ENCODE measurements around the gene COL2A1.

Gene COL2A1

GRCh38 chr12:48029491-48030172 is 25.4 kb upstream of the COL2A1 start:
- no peak for DNase-seq

GRCh38 chr12:48028541-48029431 is 24.5 kb upstream of the COL2A1 start:
- no peak for DNase-seq

GRCh38 chr12:48027183-48028002 is 23.1 kb upstream of the COL2A1 start:
- DNase-seq: no peak

- no peak for DNase-seq
Measured at GRCh38 chr12:48026060-48026827, 22.0 kb upstream of the COL2A1 start.

- DNase-seq: no peak
Measured at GRCh38 chr12:48025281-48025680, 21.0 kb upstream of the COL2A1 start.

GRCh38 chr12:48024735-48025134 is 20.5 kb upstream of the COL2A1 start:
- DNase-seq: no peak

- DNase-seq: no peak
Measured at GRCh38 chr12:48023386-48023785, 19.1 kb upstream of the COL2A1 start.

GRCh38 chr12:48022676-48023385 is 18.6 kb upstream of the COL2A1 start:
- DNase-seq: no peak

- DNase-seq: no peak
Measured at GRCh38 chr12:48022180-48022521, 17.9 kb upstream of the COL2A1 start.

- DNase-seq: peak; percentile 23
Measured at GRCh38 chr12:48021485-48022179, 17.4 kb upstream of the COL2A1 start.

- DNase-seq: no peak
Measured at GRCh38 chr12:48019639-48020265, 15.5 kb upstream of the COL2A1 start.

GRCh38 chr12:48018618-48018995 is 14.3 kb upstream of the COL2A1 start:
- no peak for DNase-seq

GRCh38 chr12:48017921-48018617 is 13.8 kb upstream of the COL2A1 start:
- DNase-seq: no peak

GRCh38 chr12:48017496-48017895 is 13.2 kb upstream of the COL2A1 start:
- DNase-seq: no peak

GRCh38 chr12:48016373-48017020 is 12.2 kb upstream of the COL2A1 start:
- DNase-seq: no peak

- no peak for DNase-seq
Measured at GRCh38 chr12:48015954-48016353, 11.7 kb upstream of the COL2A1 start.

GRCh38 chr12:48015129-48015528 is 10.9 kb upstream of the COL2A1 start:
- no peak for DNase-seq

GRCh38 chr12:48013287-48013686 is 9.0 kb upstream of the COL2A1 start:
- DNase-seq: no peak

GRCh38 chr12:48012070-48012469 is 7.8 kb upstream of the COL2A1 start:
- DNase-seq: no peak
